Gastroesophageal sphincter (tissue), 3 donors: ENCODE measurements around the gene LCORL.

Experiments used
- EP300 ChIP-seq: sonication (generic); formaldehyde crosslinking; IDR thresholded peaks from one replicate; pipeline ENCODE4 v1.6.1; 2017; ENCODE audit warnings: antibody characterized with exemption, mild to moderate bottlenecking
- POLR2A ChIP-seq, 2 donors: fragments of 450-650 bp; IDR thresholded peaks; one replicate each; pipeline ENCODE4 v1.6.1; 2017; ENCODE audit warnings: antibody characterized with exemption in 2 of 2, mild to moderate bottlenecking in 2 of 2, moderate library complexity in 1 of 2
- TF ChIP-seq, protein P1 (sequence below), 4 experiments: fragments of 200-600 bp in 2 of 4; fragments of 450-650 bp in 2 of 4; sonication (generic) in 1 of 4; IDR thresholded peaks; one replicate each; pipeline ENCODE4 v1.5.1; 2017 to 2019; ENCODE audit warnings: antibody characterized with exemption in 4 of 4, mild to moderate bottlenecking in 2 of 4, moderate library complexity in 2 of 4

DNA sequence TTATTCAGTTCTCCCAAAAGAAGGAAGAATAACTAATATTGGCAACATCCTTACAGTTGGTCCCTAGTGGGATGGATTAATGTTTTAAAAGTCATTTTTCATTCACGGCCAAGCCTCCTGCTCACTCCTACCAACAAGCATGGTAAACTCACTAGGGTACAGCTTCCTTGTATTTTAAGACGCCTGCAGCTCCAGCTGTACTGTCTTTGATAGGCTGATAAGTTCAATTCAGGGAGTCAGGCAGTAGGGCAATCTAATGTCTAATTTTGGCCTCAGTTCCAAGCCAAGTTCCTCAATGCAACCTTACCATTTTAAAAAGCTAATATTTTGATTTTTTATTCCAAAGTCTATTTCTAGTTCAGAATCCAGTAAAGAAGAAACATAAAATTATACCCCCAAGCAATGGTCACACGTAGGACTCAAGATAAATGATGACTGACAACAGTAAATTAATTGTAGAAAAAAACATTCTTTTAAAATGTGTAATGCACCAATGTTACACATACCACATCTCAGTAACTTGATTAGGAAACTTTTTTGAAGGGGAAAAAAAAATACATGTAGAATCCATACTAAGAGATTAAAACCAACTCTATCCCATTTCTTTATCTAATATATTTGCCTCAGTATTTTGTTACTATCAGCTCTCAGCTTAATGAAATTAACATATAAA is 9.3 kb downstream of the LCORL start:
- TF ChIP-seq, protein P1, sequence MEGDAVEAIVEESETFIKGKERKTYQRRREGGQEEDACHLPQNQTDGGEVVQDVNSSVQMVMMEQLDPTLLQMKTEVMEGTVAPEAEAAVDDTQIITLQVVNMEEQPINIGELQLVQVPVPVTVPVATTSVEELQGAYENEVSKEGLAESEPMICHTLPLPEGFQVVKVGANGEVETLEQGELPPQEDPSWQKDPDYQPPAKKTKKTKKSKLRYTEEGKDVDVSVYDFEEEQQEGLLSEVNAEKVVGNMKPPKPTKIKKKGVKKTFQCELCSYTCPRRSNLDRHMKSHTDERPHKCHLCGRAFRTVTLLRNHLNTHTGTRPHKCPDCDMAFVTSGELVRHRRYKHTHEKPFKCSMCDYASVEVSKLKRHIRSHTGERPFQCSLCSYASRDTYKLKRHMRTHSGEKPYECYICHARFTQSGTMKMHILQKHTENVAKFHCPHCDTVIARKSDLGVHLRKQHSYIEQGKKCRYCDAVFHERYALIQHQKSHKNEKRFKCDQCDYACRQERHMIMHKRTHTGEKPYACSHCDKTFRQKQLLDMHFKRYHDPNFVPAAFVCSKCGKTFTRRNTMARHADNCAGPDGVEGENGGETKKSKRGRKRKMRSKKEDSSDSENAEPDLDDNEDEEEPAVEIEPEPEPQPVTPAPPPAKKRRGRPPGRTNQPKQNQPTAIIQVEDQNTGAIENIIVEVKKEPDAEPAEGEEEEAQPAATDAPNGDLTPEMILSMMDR (IDR thresholded peaks at IDR 0.05): no peak
- TF ChIP-seq POLR2A (IDR thresholded peaks at IDR 0.05): no peak
- TF ChIP-seq EP300: no peak
